Thoracic aorta (tissue), 2 donors: ENCODE measurements around the gene KCNC2. TPM values are rescaled to one million over a fixed set of nuclear protein-coding genes. Genes with fewer than 3 reads are reported as not detected.

ENCODE experiments used
- ATAC-seq: fragments of 150-250 bp; one replicate; pipeline ENCODE4 v1.8.0; 2017; ENCODE audit warnings: low read depth; ENCODE audit not compliant: insufficient number of reproducible peaks, low FRiP score
- DNase-seq: peaks from one replicate; pipeline ENCODE4 v3.0.0-alpha.2; 2020; ENCODE audit warnings: low spot score
- H3K27ac ChIP-seq, 2 donors: fragments of 200-600 bp; sonication (generic); 1 replicate in 1 of 2; 2 replicates in 1 of 2; pipeline ENCODE4 v1.5.1; 2016; ENCODE audit warnings: mild to moderate bottlenecking in 2 of 2, moderate library complexity in 2 of 2
- H3K27me3 ChIP-seq: fragments of 200-600 bp; sonication (generic); replicated peaks from 2 replicates; pipeline ENCODE4 v1.6.0; 2016; ENCODE audit warnings: mild to moderate bottlenecking; ENCODE audit not compliant: insufficient read depth
- H3K36me3 ChIP-seq: fragments of 200-600 bp; sonication (generic); one replicate; pipeline ENCODE4 v1.5.1; 2016
- H3K4me1 ChIP-seq, 2 donors: fragments of 200-600 bp; sonication (generic); 1 replicate in 1 of 2; 2 replicates in 1 of 2; pipeline versions ENCODE4 v1.5.1 to v1.6.0; 2016; ENCODE audit warnings: low read depth in 2 of 2, mild to moderate bottlenecking in 1 of 2; ENCODE audit not compliant: control insufficient read depth in 1 of 2
- H3K4me3 ChIP-seq: fragments of 200-600 bp; sonication (generic); 2 replicates; pipeline ENCODE4 v1.5.1; 2016; ENCODE audit warnings: mild to moderate bottlenecking
- H3K9me3 ChIP-seq: fragments of 200-600 bp; sonication (generic); 2 replicates; pipeline ENCODE4 v1.5.1; 2016
- CTCF ChIP-seq: fragments of 200-600 bp; sonication (generic); IDR thresholded peaks from one replicate; pipeline ENCODE4 v1.5.1; 2019; ENCODE audit warnings: antibody characterized with exemption
- total RNA-seq, 2 donors: library from RNA; depleted of rRNA; stranded (reverse); fragments of >200 nt; gene quantifications; one replicate each; pipeline versions ENCODE4 v1.1.0 to v1.2.3, GENCODE V29; 2016

KCNC2 gene
- total RNA-seq, 2 donors from 2014 or later, result not detected

GRCh38 chr12:75236206-75236605 is 26.6 kb upstream of the KCNC2 start:
- H3K4me3 ChIP-seq, result no peak overlapping the region
- ATAC-seq (no peak), DNase-seq (no peak)
- H3K9me3 ChIP-seq, result no peaks in the 10 kb centered on the region
- TF ChIP-seq CTCF, result no peak
- no peaks in the 10 kb centered on the region for H3K36me3 ChIP-seq
- no peak overlapping the region for H3K27ac ChIP-seq
- no peaks in the 10 kb centered on the region for H3K4me1 ChIP-seq
- no peaks in the 10 kb centered on the region for H3K27me3 ChIP-seq

- no peak for ATAC-seq
- no peak for TF ChIP-seq CTCF
- no peak for DNase-seq
- H3K27ac ChIP-seq, result no peak overlapping the region
- no peaks in the 10 kb centered on the region for H3K36me3 ChIP-seq
- H3K4me1 ChIP-seq, result no peaks in the 10 kb centered on the region
- no peak overlapping the region for H3K4me3 ChIP-seq
- H3K27me3 ChIP-seq, result no peaks in the 10 kb centered on the region
- peaks cover 4% of the 10 kb centered on the region for H3K9me3 ChIP-seq
These were observed 17.5 kb upstream of the KCNC2 start for GRCh38 chr12:75227132-75227531.

GRCh38 chr12:75212072-75212471 is 2.4 kb upstream of the KCNC2 start:
- Histone ChIP-seq H3K4me3 (no peak overlapping the region), H3K27ac (no peak overlapping the region), H3K36me3 (no peaks in the 10 kb centered on the region), H3K4me1 (no peaks in the 10 kb centered on the region), H3K9me3 (no peaks in the 10 kb centered on the region), H3K27me3 (peaks cover 6% of the 10 kb centered on the region)
- ATAC-seq (no peak), DNase-seq (no peak)
- TF ChIP-seq CTCF, result no peak

- Histone ChIP-seq H3K9me3 (no peaks in the 10 kb centered on the region), H3K27ac (no peak overlapping the region), H3K36me3 (no peaks in the 10 kb centered on the region), H3K27me3 (peaks cover 6% of the 10 kb centered on the region), H3K4me3 (peak overlapping the region; percentile 15), H3K4me1 (no peaks in the 10 kb centered on the region)
- no peak for TF ChIP-seq CTCF
- ATAC-seq (no peak), DNase-seq (no peak)
These were observed 505 bp downstream of the KCNC2 start for GRCh38 chr12:75208856-75209811.

- no peak overlapping the region for H3K4me3 ChIP-seq
- ATAC-seq (no peak), DNase-seq (no peak)
- TF ChIP-seq CTCF, result no peak
- peaks cover 6% of the 10 kb centered on the region for H3K27me3 ChIP-seq
- H3K9me3 ChIP-seq, result no peaks in the 10 kb centered on the region
- no peaks in the 10 kb centered on the region for H3K36me3 ChIP-seq
- no peak overlapping the region for H3K27ac ChIP-seq
- no peaks in the 10 kb centered on the region for H3K4me1 ChIP-seq
These were observed 2.1 kb downstream of the KCNC2 start for GRCh38 chr12:75207338-75208083.
